HepG2 (cell line): ENCODE data around the gene GRK3. TPM values are rescaled to one million over a fixed set of nuclear protein-coding genes. Genes with fewer than 3 reads are reported as not detected.

Experiments
- ARID5B ChIP-seq: IDR thresholded peaks from 2 replicates; pipeline ENCODE4 v1.4.0; 2020; ENCODE audit warnings: mild to moderate bottlenecking, missing genetic modification reagents
- BHLHE40 ChIP-seq: IDR thresholded peaks from 2 replicates; pipeline ENCODE4 v1.6.1; 2011; ENCODE audit warnings: low read length, improper control_type of control experiment
- HINFP ChIP-seq: sonication (generic); formaldehyde crosslinking; IDR thresholded peaks from 2 replicates; pipeline ENCODE4 v1.4.0; 2020; ENCODE audit warnings: low read depth, mild to moderate bottlenecking, missing genetic modification reagents
- NPAS2 ChIP-seq: sonication (generic); formaldehyde crosslinking; IDR thresholded peaks from 2 replicates; pipeline ENCODE4 v1.8.0; 2022; ENCODE audit warnings: mild to moderate bottlenecking, missing genetic modification reagents, borderline replicate concordance
- NR2F6 ChIP-seq, 2 experiments: IDR thresholded peaks; 2 replicates each; pipeline ENCODE4 v1.6.1; 2016; ENCODE audit warnings: antibody characterized with exemption in 1 of 2, mild to moderate bottlenecking in 1 of 2
- PHF21A ChIP-seq: sonication (generic); formaldehyde crosslinking; IDR thresholded peaks from 2 replicates; pipeline ENCODE4 v1.5.0; 2020; ENCODE audit warnings: mild to moderate bottlenecking, missing genetic modification reagents
- PITX1 ChIP-seq: sonication (generic); formaldehyde crosslinking; IDR thresholded peaks from 2 replicates; pipeline ENCODE4 v1.5.1; 2020; ENCODE audit warnings: mild to moderate bottlenecking, missing genetic modification reagents
- PPARG ChIP-seq: conservative IDR thresholded peaks from 2 replicates; pipeline ENCODE4 v1.6.1; 2016; ENCODE audit warnings: missing biosample characterization, missing genetic modification reagents
- SOX13 ChIP-seq, 3 experiments: fragments of 450-650 bp in 1 of 3; sonication (generic) in 1 of 3; formaldehyde crosslinking in 1 of 3; IDR thresholded peaks in 2 of 3; conservative IDR thresholded peaks in 1 of 3; 2 replicates each; pipeline versions ENCODE4 v1.5.0 to v1.6.1; 2016 to 2020; ENCODE audit warnings: antibody characterized with exemption in 1 of 3, mild to moderate bottlenecking in 1 of 3, missing compliant biosample characterization in 1 of 3, missing genetic modification reagents in 1 of 3, moderate library complexity in 1 of 3
- ZFP1 ChIP-seq: IDR thresholded peaks from 2 replicates; pipeline ENCODE4 v1.6.1; 2016
- ZMYM3 ChIP-seq: sonication (generic); formaldehyde crosslinking; IDR thresholded peaks from 2 replicates; pipeline ENCODE4 v1.5.1; 2020; ENCODE audit warnings: mild to moderate bottlenecking, missing genetic modification reagents
- ZNF24 ChIP-seq: fragments of 450-650 bp; IDR thresholded peaks from 2 replicates; pipeline ENCODE4 v1.6.1; 2017; ENCODE audit warnings: antibody characterized with exemption, mild to moderate bottlenecking
- ZNF331 ChIP-seq: sonication (generic); formaldehyde crosslinking; IDR thresholded peaks from 2 replicates; pipeline ENCODE4 v1.4.0; 2020; ENCODE audit warnings: missing genetic modification reagents
- ZNF446 ChIP-seq: sonication (generic); formaldehyde crosslinking; IDR thresholded peaks from 2 replicates; pipeline ENCODE4 v1.5.0; 2020; ENCODE audit warnings: mild to moderate bottlenecking, missing genetic modification reagents
- ZNF564 ChIP-seq: sonication (generic); formaldehyde crosslinking; IDR thresholded peaks from 2 replicates; pipeline ENCODE4 v1.8.1; 2023; ENCODE audit warnings: mild to moderate bottlenecking, missing genetic modification reagents
- ZNF629 ChIP-seq: sonication (generic); formaldehyde crosslinking; conservative IDR thresholded peaks from 2 replicates; pipeline ENCODE4 v1.5.0; 2020; ENCODE audit warnings: missing genetic modification reagents
- ZNF644 ChIP-seq: IDR thresholded peaks from 2 replicates; pipeline ENCODE4 v1.6.1; 2016; ENCODE audit warnings: low read depth
- ZUFSP ChIP-seq: sonication (generic); formaldehyde crosslinking; IDR thresholded peaks from 2 replicates; pipeline ENCODE4 v1.9.0; 2021; ENCODE audit warnings: missing genetic modification reagents, mild to moderate bottlenecking, borderline replicate concordance
- polyA plus RNA-seq, 8 experiments: library from polyadenylated mRNA; depleted of rRNA in 3 of 8; stranded (reverse) in 7 of 8; unstranded in 1 of 8; fragments of >200 nt; fragmentation: Illumina TruSeq in 4 of 8; extraction: Trizol in 4 of 8; gene quantifications; 2 replicates each; pipeline versions ENCODE4 v1.2.1 to v1.2.3, GENCODE V29; 2011 to 2016; ENCODE audit warnings: low read depth in 4 of 8, missing spikeins in 1 of 8, mixed read lengths in 1 of 8; ENCODE audit not compliant: insufficient read depth in 1 of 8
- total RNA-seq, 5 experiments: library from RNA; depleted of rRNA; stranded (reverse); fragments of >200 nt; fragmentation: Illumina TruSeq; extraction: Trizol; gene quantifications; 2 replicates each; pipeline ENCODE4 v1.2.3, GENCODE V29; 2016; ENCODE audit warnings: low read depth in 1 of 5
- TF ChIP-seq, protein P1 (sequence below): sonication (generic); formaldehyde crosslinking; IDR thresholded peaks from 2 replicates; pipeline ENCODE4 v1.8.0; 2022; ENCODE audit warnings: mild to moderate bottlenecking, missing genetic modification reagents
- TF ChIP-seq, protein P2 (sequence below): IDR thresholded peaks from 2 replicates; pipeline ENCODE4 v1.6.1; 2016; ENCODE audit warnings: low read depth

The GRK3 gene
- total and polyA plus RNA-seq, 2 of the 13 experiments (the other 11 are each of a cell fraction or from before 2014, with no cell fraction given): 8.5 to 16.7 TPM

DNA sequence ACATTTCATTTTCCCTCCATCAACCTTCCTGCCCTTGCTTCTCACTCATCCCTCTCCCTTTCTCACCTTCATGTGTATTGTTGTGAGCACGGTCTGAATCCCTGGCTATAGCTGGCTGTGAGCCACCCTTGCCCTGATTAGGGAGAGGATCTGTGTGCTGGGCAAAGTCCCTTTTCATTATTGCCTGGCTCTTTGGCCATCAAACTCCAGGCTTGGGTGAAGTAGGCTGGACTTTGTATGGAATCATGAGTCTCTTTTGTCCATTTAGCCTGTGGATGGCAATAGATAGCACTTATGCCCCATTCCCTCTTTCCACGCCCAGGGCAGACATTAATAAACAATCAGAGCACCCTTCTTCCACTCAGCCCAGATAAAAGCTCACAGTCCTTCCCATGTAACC, 184.2 kb downstream of the GRK3 start (continued):
- TF ChIP-seq NR2F6 (IDR thresholded peaks at IDR 0.05): no peak
- TF ChIP-seq NR2F6 (CRISPR knock-in tag; IDR thresholded peaks at IDR 0.05): 0 out of 2 replicates have a peak, but pooled peaks have one; percentile 5
- peak; percentile 88 for TF ChIP-seq ZNF644 (CRISPR knock-in tag)
- peak; percentile 74 for TF ChIP-seq PPARG (CRISPR knock-in tag)
- TF ChIP-seq BHLHE40: 0 out of 2 replicates have a peak, but pooled peaks have one; percentile 23
- TF ChIP-seq NPAS2: no peak
- peak; percentile 62 for TF ChIP-seq PHF21A (CRISPR knock-in tag)
- TF ChIP-seq, protein P1, sequence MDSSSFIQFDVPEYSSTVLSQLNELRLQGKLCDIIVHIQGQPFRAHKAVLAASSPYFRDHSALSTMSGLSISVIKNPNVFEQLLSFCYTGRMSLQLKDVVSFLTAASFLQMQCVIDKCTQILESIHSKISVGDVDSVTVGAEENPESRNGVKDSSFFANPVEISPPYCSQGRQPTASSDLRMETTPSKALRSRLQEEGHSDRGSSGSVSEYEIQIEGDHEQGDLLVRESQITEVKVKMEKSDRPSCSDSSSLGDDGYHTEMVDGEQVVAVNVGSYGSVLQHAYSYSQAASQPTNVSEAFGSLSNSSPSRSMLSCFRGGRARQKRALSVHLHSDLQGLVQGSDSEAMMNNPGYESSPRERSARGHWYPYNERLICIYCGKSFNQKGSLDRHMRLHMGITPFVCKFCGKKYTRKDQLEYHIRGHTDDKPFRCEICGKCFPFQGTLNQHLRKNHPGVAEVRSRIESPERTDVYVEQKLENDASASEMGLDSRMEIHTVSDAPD (CRISPR knock-in tag): peak; percentile 60; the same call in 1 of the 2 replicates
- no peak for TF ChIP-seq ZNF446
- no peak for TF ChIP-seq HINFP (CRISPR knock-in tag)
- 0 out of 2 replicates have a peak, but pooled peaks have one; percentile 49 for TF ChIP-seq ZNF24
- 0 out of 2 replicates have a peak, but pooled peaks have one; percentile 14 for TF ChIP-seq ZNF331 (CRISPR knock-in tag)
- TF ChIP-seq, protein P2, sequence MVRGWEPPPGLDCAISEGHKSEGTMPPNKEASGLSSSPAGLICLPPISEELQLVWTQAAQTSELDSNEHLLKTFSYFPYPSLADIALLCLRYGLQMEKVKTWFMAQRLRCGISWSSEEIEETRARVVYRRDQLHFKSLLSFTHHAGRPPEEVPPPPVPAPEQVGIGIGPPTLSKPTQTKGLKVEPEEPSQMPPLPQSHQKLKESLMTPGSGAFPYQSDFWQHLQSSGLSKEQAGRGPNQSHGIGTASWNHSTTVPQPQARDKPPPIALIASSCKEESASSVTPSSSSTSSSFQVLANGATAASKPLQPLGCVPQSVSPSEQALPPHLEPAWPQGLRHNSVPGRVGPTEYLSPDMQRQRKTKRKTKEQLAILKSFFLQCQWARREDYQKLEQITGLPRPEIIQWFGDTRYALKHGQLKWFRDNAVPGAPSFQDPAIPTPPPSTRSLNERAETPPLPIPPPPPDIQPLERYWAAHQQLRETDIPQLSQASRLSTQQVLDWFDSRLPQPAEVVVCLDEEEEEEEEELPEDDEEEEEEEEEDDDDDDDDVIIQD (CRISPR knock-in tag): 0 out of 2 replicates have a peak, but pooled peaks have one; percentile 35
- TF ChIP-seq ZNF564 (CRISPR knock-in tag): no peak
- peak; percentile 46; the same call in 1 of the 2 replicates for TF ChIP-seq ZMYM3 (CRISPR knock-in tag)
- 0 out of 2 replicates have a peak, but pooled peaks have one; percentile 13 for TF ChIP-seq ZNF629 (CRISPR knock-in tag)
- TF ChIP-seq SOX13 (IDR thresholded peaks at IDR 0.05): no peak
- peak in 1 of 2 experiments; percentile 54; a peak in 1 of 4 replicates for TF ChIP-seq SOX13 (CRISPR knock-in tag; conservative IDR thresholded peaks at IDR 0.05 in 1 of 2, IDR thresholded peaks at IDR 0.05 in 1 of 2)
- no peak for TF ChIP-seq ZFP1 (CRISPR knock-in tag)
- TF ChIP-seq ZUFSP (CRISPR knock-in tag): no peak
- peak; percentile 42; the same call in 1 of the 2 replicates for TF ChIP-seq ARID5B (CRISPR knock-in tag)
- TF ChIP-seq PITX1 (CRISPR knock-in tag): 0 out of 2 replicates have a peak, but pooled peaks have one; percentile 16
